Measurements from ENCODE around the gene ZNF609. TPM values are rescaled to one million over a fixed set of nuclear protein-coding genes. Genes with fewer than 3 reads are reported as not detected.

The ZNF609 gene
- polyA plus RNA-seq, 1 experiment: 28.9 TPM

DNA sequence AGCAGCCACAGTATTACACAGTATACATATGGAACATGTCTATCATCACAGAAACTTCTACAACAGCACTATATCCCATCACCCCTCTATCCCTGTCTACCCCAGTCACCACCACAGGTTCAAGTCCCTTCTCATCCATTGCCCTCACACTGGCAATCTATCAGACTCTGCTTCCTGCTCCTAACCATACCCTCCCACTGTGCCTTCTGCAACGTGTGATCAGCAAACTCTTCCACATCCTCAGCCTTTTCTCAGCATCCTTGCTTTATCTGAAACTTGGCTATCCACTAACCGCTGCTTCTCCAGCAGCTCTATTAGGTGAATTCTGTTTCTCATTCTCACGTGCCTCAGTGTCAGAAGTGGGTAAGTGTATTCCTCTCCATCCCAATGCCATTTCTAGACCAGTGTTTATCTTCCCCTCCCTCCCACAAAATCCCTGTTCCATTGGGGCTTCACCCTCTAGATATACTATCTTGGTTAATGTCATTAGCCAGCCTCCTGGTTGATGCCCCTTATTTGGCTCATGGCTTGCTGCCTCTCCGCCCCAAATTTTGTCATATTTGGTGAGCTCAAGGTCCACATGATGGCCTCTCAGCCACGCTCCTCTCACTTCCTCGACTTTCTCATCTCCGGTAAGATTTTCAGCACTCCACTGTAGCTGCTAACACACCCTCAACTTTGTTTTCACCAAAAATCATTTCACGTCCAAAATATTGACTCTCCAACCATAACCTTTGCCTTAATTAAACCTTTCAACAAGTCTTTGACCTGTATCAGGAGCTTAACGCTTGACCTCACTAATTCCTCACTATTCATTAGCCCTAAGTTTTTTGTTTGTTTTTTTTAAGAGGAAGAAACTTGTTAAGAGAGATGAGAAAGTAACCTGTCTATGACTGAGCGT, 245.9 kb downstream of the ZNF609 start:
- CTCF ChIA-PET: interaction anchor here (1.1 to 1.2 kb wide), 2 partner anchors 22 to 25 kb away, joined by 3 to 7 read pairs; no protein-coding TSS in a partner anchor
- Histone ChIP-seq H3K9me3 (ENCODE audit: control insufficient read depth, insufficient read depth, low read length) (no peaks in the 10 kb centered on the region; the same call in 1 of the 2 replicates), H3K4me3 (ENCODE audit: low read depth, low read length) (no peak overlapping the region), H3K27me3 (ENCODE audit: control insufficient read depth, insufficient read depth, low read length) (no peaks in the 10 kb centered on the region), H3K27ac (ENCODE audit: low read depth, low read length) (no peak overlapping the region)
- no peak for DNase-seq (ENCODE audit: low read depth, low spot score)
- TF ChIP-seq, protein P1, sequence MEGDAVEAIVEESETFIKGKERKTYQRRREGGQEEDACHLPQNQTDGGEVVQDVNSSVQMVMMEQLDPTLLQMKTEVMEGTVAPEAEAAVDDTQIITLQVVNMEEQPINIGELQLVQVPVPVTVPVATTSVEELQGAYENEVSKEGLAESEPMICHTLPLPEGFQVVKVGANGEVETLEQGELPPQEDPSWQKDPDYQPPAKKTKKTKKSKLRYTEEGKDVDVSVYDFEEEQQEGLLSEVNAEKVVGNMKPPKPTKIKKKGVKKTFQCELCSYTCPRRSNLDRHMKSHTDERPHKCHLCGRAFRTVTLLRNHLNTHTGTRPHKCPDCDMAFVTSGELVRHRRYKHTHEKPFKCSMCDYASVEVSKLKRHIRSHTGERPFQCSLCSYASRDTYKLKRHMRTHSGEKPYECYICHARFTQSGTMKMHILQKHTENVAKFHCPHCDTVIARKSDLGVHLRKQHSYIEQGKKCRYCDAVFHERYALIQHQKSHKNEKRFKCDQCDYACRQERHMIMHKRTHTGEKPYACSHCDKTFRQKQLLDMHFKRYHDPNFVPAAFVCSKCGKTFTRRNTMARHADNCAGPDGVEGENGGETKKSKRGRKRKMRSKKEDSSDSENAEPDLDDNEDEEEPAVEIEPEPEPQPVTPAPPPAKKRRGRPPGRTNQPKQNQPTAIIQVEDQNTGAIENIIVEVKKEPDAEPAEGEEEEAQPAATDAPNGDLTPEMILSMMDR (IDR thresholded peaks at IDR 0.05; ENCODE audit: low read depth, low read length): no peak
- POLR2A ChIA-PET: no interaction called here

DNA sequence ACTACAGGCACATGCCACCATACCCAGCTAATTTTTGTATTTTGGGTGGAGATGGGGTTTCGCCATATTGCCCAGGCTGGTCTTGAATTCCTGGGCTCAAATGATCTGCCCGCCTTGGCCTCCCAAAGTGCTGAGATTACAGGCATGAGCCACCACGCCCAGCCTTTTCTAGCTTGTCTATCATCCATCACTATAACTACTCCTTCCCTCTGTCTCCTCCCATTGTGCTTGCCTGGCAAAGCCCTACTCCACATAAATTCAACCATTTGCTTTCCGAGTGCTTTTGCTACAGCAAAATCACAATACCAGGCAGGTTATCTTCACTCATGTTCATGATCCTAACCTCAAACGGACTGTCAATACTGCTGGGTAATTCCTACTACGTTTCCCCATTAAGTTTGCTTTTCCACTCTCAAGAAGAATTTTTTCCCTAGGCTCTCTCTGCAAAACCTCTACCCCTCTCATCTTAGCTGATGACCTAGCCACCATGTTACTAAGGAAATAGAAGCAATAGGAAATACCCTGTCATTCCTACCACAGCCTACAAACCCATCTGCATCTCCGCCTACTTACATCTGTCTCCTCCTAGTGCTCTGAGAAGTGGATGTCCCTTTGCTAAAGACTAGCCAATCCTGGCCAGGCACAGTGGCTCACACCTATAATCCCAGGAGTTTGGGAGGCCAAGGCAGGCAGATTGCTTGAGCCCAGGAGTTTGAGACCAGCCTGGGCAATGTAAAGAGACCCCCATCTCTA, 250.5 kb downstream of the ZNF609 start:
- CTCF ChIA-PET: interaction anchor here (0.6 to 1.2 kb wide), 4 partner anchors 16 to 556 kb away, joined by 3 to 5 read pairs (median 4); no protein-coding TSS in a partner anchor
- H3K4me3 ChIP-seq (ENCODE audit: low read depth, low read length): no peak overlapping the region
- no peaks in the 10 kb centered on the region for H3K9me3 ChIP-seq (ENCODE audit: control insufficient read depth, insufficient read depth, low read length)
- H3K27ac ChIP-seq (ENCODE audit: low read depth, low read length): no peak overlapping the region
- TF ChIP-seq, protein P1 (IDR thresholded peaks at IDR 0.05; ENCODE audit: low read depth, low read length): no peak
- H3K27me3 ChIP-seq (ENCODE audit: control insufficient read depth, insufficient read depth, low read length): no peaks in the 10 kb centered on the region
- no peak for DNase-seq (ENCODE audit: low read depth, low spot score)
- POLR2A ChIA-PET: interaction anchor here (0.6 kb wide), 1 partner anchor 33 kb away, joined by 5 read pairs; no protein-coding TSS in a partner anchor

DNA sequence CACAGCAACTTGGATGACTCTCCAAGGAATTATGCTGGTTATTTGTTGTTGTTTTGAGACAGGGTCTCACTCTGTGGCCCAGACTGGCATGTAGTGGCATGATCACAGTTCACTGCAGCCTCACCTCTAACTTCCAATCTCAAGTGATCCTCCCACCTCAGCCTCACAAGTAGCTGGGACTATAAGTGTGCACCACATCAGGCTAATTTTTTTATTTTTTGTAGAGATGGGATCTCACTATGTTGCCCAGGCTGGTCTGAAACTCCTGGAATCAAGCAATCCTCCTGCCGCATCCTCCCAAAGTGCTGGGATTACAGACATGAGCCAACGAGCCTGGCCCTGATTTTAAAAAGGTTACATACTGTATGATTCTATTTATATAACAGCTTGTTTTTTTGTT, 252.0 kb downstream of the ZNF609 start:
- DNase-seq (ENCODE audit: low read depth, low spot score): no peak
- ChIA-PET CTCF (interaction anchor here (1.0 to 1.2 kb wide), 2 partner anchors 16 to 18 kb away, joined by 5 read pairs; no protein-coding TSS in a partner anchor), POLR2A (no interaction called here)
- Histone ChIP-seq H3K27me3 (ENCODE audit: control insufficient read depth, insufficient read depth, low read length) (no peaks in the 10 kb centered on the region), H3K9me3 (ENCODE audit: control insufficient read depth, insufficient read depth, low read length) (no peaks in the 10 kb centered on the region), H3K4me3 (ENCODE audit: low read depth, low read length) (no peak overlapping the region), H3K27ac (ENCODE audit: low read depth, low read length) (no peak overlapping the region)
- TF ChIP-seq, protein P1 (IDR thresholded peaks at IDR 0.05; ENCODE audit: low read depth, low read length): no peak

DNA sequence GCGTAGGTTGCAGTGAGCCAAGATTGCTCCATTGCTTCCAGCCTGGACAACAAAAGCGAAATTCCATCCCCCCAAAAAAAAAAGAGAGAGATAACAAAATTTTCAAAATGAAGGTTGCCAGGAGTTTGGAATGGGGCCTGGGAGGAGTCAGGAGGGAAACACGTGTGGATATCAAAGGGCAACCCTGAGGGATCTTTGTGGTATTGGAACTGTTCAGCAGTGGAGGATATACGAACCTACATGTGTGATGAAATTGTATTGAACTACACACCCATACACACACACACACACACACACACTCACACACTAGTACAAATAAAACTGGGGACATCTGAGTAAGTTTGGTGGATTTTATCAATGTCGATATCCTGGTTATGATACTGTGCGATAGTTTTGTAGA, 253.2 kb downstream of the ZNF609 start:
- TF ChIP-seq, protein P1 (IDR thresholded peaks at IDR 0.05; ENCODE audit: low read depth, low read length): no peak
- DNase-seq (ENCODE audit: low read depth, low spot score): no peak
- Histone ChIP-seq H3K4me3 (ENCODE audit: low read depth, low read length) (no peak overlapping the region), H3K27me3 (ENCODE audit: control insufficient read depth, insufficient read depth, low read length) (no peaks in the 10 kb centered on the region), H3K27ac (ENCODE audit: low read depth, low read length) (no peak overlapping the region), H3K9me3 (ENCODE audit: control insufficient read depth, insufficient read depth, low read length) (no peaks in the 10 kb centered on the region)
- ChIA-PET CTCF (no interaction called here), POLR2A (no interaction called here)
